Erythroblast (primary cell): ENCODE results near the gene CCNYL1.

Experiments used
- GATA1 ChIP-seq: IDR thresholded peaks from 2 replicates; pipeline ENCODE4 v1.6.1; 2011; ENCODE audit warnings: low read depth, mild to moderate bottlenecking, control low read depth, low read length, moderate library complexity
- POLR2A ChIP-seq: IDR thresholded peaks from 2 replicates; pipeline ENCODE4 v1.6.1; 2011; ENCODE audit warnings: mild to moderate bottlenecking, low read length

GRCh38 chr2:207765547-207765946 is 54.1 kb downstream of the CCNYL1 start:
- no peak for TF ChIP-seq POLR2A
- no peak for TF ChIP-seq GATA1
